HFF-Myc (cell line): ENCODE data around the gene ARAP1.

Source experiments
- DNase-seq: peaks from one replicate; pipeline ENCODE4 v3.0.0-alpha.2; 2011; ENCODE audit warnings: low read depth; ENCODE audit errors: extremely low read depth
- H3K4me3 ChIP-seq: replicated peaks from 2 replicates; pipeline ENCODE4 v1.5.1; 2011; ENCODE audit warnings: low read depth, mild to moderate bottlenecking, control low read depth, low read length
- TF ChIP-seq, protein P1 (sequence below): IDR thresholded peaks from 2 replicates; pipeline ENCODE4 v1.5.1; 2012; ENCODE audit warnings: mild to moderate bottlenecking, low read depth, low read length, control low read depth; ENCODE audit errors: missing control alignments

The ARAP1 gene

DNA sequence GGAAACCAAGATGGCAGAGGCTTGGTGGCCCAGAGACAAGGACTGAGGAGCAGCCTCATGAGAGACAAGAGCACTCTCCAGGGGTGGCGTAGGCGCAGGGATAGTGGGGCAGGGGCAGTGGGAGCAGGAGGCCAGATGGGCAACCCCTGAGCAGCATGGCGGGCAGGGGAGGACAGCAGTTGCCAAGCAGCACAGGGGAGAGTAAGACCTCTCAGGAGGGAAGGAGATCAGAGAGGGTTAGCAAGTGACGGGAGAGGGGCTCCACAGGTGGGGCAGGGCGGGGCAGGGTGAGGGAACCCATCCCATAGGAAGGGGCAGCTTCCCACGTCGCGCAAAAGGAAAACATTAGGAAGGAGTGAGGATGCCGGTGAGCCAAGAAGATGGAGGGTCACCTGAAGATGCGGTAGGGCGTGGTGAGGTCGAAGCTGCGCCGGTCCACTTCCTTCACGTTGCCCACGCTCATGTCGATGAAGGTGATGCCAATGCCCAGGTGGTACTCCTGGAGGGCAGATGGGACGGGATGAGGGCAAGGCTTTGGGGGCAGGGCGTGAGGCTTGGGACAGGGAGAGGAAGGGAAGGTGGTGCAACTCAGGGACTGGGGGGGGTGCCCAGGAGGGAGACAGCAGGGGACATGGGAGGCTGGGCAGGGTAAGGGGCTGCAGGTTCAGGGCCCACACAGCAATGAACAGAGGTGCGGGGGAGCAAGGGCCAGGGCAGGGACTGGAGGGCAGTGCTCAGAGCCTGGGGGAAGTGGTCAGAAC is 42.5 kb downstream of the ARAP1 start:
- no peak for DNase-seq
- no peak overlapping the region for H3K4me3 ChIP-seq
- TF ChIP-seq, protein P1, sequence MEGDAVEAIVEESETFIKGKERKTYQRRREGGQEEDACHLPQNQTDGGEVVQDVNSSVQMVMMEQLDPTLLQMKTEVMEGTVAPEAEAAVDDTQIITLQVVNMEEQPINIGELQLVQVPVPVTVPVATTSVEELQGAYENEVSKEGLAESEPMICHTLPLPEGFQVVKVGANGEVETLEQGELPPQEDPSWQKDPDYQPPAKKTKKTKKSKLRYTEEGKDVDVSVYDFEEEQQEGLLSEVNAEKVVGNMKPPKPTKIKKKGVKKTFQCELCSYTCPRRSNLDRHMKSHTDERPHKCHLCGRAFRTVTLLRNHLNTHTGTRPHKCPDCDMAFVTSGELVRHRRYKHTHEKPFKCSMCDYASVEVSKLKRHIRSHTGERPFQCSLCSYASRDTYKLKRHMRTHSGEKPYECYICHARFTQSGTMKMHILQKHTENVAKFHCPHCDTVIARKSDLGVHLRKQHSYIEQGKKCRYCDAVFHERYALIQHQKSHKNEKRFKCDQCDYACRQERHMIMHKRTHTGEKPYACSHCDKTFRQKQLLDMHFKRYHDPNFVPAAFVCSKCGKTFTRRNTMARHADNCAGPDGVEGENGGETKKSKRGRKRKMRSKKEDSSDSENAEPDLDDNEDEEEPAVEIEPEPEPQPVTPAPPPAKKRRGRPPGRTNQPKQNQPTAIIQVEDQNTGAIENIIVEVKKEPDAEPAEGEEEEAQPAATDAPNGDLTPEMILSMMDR = no peak

DNA sequence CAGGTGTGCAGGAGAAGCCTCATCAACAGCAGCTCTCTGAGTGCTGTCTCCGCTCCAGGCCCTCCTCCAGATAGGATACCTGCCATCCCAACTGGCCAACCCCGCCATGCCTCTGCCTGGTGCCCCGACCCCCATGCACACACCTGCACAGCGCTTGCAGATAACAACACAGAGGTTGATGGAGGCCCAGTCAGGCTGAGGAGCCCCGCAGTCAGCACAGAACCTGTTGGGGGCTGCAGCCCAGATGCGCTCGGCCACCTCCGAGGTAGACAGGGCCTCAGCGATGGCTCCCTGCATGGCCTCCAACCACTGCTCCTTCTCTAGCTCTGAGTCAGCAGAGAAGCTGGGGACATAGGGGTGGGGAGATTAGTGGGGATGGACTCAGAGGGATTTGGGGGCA is 45.2 kb downstream of the ARAP1 start:
- TF ChIP-seq, protein P1 = no peak
- H3K4me3 ChIP-seq = no peak overlapping the region
- DNase-seq = no peak

DNA sequence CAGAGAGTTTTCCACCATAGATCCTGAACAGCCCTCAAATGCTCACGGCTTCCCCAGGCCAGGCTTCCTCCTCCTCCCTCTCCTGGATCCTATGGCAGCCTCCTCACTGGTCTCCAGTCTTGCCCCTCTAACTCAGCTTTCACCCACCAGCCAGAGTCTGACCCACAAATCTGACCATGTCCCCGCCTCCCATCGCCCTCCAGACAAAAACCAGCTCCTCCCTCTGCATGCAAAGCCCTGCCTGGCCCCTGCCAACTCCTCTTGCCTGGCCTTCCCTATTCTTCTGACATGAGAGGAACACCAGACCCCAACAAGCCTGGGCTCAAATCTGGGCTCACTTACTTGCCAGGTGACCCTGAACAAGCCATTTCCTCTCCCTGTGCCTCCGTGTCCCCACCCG is 45.6 kb downstream of the ARAP1 start:
- no peak for DNase-seq
- H3K4me3 ChIP-seq = no peak overlapping the region
- TF ChIP-seq, protein P1 = no peak

DNA sequence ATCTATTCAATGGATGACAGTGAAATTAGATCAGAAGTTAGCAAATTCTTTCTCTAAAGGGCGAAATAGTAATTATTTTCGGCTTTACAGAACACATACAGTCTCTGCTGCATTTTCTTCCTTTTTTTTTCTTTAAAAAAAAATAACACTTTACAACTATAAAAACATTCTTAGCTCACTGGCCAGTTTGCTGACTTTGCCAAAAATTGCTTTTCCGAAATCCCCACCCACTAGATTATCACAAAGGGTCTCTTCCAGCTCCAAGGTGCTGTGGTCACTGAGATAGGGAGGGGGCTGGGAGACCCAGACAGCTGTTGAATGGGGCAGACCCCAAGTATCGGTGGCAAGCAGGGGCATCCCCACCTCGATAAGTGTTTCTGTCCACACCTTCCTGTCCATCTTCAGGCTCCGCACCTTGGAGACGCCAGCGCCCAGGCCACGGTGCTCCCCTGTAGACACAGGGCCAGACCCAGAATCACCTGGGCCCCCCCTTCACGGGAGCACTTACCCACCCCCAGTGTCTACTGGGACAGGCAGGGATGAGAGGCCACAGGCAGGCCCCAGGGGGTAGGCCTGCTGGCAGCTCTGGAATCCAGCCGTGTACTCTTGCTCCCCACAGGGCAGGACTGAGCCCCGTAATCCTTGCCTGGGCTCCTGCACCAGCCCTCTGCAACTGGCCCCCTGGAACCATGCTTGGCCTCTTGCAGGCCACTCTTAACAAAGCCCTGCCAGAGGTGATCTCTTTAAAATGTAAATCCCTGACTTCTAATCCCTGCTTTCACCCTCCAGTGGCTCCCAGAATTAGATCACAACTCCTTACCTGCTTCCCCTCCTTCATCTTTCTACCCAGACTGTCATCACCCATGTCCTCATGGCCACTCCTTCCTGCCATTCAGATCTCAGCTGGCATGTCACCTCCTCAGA is 46.5 kb downstream of the ARAP1 start:
- TF ChIP-seq, protein P1 = no peak
- no peak overlapping the region for H3K4me3 ChIP-seq
- DNase-seq = no peak

DNA sequence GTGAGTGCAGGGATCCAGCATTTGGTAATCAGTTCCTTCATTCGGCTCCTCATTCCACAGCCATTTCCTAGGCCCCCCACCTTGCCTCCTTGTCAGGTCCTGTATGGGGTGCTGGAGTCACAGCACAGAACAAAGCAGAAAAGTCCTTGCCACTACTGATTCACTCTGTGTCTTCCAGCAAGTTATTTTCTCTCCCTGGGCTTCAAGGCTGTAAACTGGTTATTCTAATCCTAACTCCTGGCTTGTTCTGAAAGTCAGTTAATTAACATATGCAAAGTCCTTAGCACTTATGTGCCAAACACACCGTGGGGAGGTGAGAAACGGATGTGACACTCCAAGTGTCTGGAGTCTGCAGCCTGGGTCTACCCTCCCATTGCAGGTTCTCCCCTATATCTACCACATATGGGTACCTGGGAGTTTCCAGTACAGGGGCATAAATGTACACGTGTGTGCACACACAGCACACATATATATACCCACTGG is 47.4 kb downstream of the ARAP1 start:
- no peak overlapping the region for H3K4me3 ChIP-seq
- DNase-seq = no peak
- TF ChIP-seq, protein P1 = no peak

DNA sequence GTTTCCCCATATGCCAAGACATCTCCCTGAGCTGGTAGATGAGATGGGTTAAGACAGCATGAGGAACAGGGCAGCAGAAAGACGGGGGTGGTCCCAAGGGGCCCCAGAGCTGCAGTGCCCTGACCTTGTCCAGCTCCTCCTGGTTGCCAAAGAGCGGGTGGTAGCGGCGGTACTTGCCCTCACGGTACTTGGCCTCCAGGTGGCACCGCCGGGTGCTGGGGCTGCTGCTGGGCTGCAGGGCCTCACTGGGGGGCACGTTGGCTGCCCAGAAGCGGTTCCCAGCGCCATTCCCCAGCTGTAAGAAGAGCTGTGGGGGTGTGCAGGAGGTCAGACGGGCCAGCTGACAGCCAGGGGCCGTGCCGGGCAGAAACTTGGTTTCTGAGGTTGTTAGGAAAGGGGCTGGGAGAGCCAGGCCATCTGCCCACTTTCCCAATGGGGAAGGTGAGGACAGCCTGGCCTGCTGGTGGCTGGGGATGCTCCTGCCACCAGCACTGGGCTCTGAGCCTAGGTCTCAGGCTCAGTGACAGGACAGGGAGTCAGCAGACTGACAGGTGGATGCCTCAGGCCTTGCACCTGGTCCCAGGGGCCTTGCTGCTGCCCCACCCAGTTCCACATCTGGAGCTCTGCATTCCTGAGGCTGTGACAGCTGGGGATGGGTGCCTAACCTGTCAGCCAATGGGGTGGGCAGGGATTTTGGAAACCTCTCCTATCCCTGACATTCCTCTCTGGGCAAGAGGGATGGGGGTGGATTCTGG is 48.0 kb downstream of the ARAP1 start:
- TF ChIP-seq, protein P1 = no peak
- no peak overlapping the region for H3K4me3 ChIP-seq
- DNase-seq = no peak
